CD4-positive, alpha-beta T cell treated with Interleukin-10 for 1 hour (primary cell): ENCODE measurements around the gene VARS1.

ENCODE experiments used
- DNase-seq: peaks from one replicate; pipeline ENCODE4 v3.0.0-alpha.2; 2020

VARS1 gene

GRCh38 chr6:31768363-31769257, 26.9 kb downstream of the VARS1 start:
- DNase-seq: no peak

- DNase-seq: no peak
Measured at GRCh38 chr6:31767096-31767645, 28.4 kb downstream of the VARS1 start.

- DNase-seq: no peak
Measured at GRCh38 chr6:31765910-31766794, 29.4 kb downstream of the VARS1 start.

- DNase-seq: no peak
Measured at GRCh38 chr6:31765559-31765909, 30.0 kb downstream of the VARS1 start.

GRCh38 chr6:31764198-31764597, 31.4 kb downstream of the VARS1 start:
- no peak for DNase-seq

- DNase-seq: no peak
Measured at GRCh38 chr6:31763619-31763940, 32.0 kb downstream of the VARS1 start.

GRCh38 chr6:31762878-31763618, 32.5 kb downstream of the VARS1 start:
- DNase-seq: no peak

- DNase-seq: no peak
Measured at GRCh38 chr6:31762356-31762755, 33.2 kb downstream of the VARS1 start, which contains the start of gene SAPCD1. Gene SAPCD1 (plus strand): TSS chr6:31762656. CDS start chr6:31763055, 399 bp downstream.

- no peak for DNase-seq
Measured at GRCh38 chr6:31761343-31761742, 34.2 kb downstream of the VARS1 start.

GRCh38 chr6:31760790-31761189, 34.8 kb downstream of the VARS1 start:
- DNase-seq: no peak

- no peak for DNase-seq
Measured at GRCh38 chr6:31758281-31758680, 37.3 kb downstream of the VARS1 start.

- DNase-seq: no peak
Measured at GRCh38 chr6:31752739-31753319, 42.7 kb downstream of the VARS1 start.

GRCh38 chr6:31750411-31751022, 45.0 kb downstream of the VARS1 start:
- DNase-seq: no peak

GRCh38 chr6:31749301-31750036, 46.1 kb downstream of the VARS1 start:
- no peak for DNase-seq
